ENCODE measurements around the gene PATJ. TPM values are rescaled to one million over a fixed set of nuclear protein-coding genes. Genes with fewer than 3 reads are reported as not detected.

PATJ gene
- 2.6 and 5.7 TPM in 2 replicates for total RNA-seq

GRCh38 chr1:61741711-61742619 lies at the start of gene PATJ:
PATJ (plus strand) TSS chr1:61742480; CDS start chr1:61762893, 20,413 bp downstream.

GRCh38 chr1:61724813-61725694 lies 17.2 kb upstream of the PATJ start, which contains the start of gene TM2D1:
TM2D1 (minus strand) TSS chr1:61725141; CDS start chr1:61725120, 21 bp downstream.

GRCh38 chr1:62194651-62195544 lies 452.6 kb downstream of the PATJ start, which contains the start of gene L1TD1:
L1TD1 (plus strand) TSS chr1:62194849; CDS start chr1:62206629, 11,780 bp downstream.

Small RNA genes lying within 50 kb of the gene (small RNA-seq; reads per million reads assigned to genes)
- gene LAMTOR5P1 (ENCODE audit: low replicate concordance) (not detected), gene MIR3116-1 (ENCODE audit: low replicate concordance) (not detected), gene RN7SL180P (ENCODE audit: low replicate concordance) (not detected), gene RNU6-1177P (ENCODE audit: low replicate concordance) (not detected), gene RNU6-414P (ENCODE audit: low replicate concordance) (not detected)

Other genes with a start within 250 kb of the PATJ start
- 37.2 and 41.8 TPM in 2 replicates for gene TM2D1, start 17.3 kb upstream of the PATJ start, total RNA-seq